HG03066 (cell line): ENCODE results near the gene PPP2R5C.

Experiments
- ATAC-seq: cut with Tn5 transposase; IDR thresholded peaks from one replicate; pipeline ENCODE4 v1.9.1; 2021; ENCODE audit warnings: low read depth; ENCODE audit not compliant: unreplicated experiment

The PPP2R5C gene

DNA sequence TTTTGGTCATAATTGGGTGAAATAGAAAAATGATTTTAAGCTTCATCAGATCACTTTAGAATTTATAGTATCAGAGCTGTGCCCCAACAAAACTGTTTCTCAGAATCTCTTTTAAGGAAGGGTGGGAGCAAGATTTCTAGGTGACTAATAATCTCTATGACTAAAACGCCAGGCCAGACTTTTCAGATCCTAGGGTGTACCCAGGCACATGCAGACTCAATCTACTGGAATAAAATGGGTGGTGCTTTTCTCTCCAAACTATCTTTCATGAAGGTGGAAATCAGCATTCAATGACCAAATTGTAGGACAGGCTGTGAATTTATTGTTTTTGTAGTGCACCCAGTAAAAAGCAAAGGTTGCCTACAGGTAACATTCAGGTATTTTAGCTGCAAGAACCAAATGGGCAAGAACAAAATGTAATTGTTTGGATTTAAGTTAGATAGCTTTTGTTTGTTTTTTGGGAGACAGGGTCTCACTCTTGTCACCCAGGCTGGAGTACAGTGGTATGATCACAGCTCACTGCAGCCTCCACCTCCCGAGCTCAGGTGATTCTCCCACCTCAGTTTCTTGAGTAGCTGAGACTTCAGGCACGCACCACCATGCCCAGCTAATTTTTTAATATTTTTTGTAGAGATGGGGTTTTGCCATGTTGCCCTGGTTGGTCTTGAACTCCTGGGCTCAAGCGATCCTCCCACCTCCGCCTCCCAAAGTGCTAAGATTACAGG is 49.5 kb downstream of the PPP2R5C start:
- ATAC-seq = no peak

DNA sequence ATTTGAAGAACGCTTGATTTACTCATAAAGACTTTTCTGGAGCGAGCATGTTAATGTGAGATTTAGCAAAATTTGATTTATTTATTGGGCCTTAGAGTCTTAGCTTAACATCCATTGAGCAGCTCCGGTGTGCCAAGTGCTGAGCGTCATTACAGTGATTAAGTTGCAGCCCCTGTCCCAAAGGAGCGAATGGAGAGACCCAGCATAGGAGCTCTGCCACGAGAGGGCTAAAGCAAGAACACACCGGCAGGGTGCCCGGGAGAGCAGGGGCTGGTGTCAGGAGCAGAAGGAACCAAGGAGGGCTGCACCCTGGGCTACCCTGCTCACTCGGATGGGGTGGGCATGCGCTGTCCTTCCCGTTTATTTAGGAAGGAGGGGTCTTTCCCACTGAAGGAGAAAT is 50.6 kb downstream of the PPP2R5C start:
- no peak for ATAC-seq

DNA sequence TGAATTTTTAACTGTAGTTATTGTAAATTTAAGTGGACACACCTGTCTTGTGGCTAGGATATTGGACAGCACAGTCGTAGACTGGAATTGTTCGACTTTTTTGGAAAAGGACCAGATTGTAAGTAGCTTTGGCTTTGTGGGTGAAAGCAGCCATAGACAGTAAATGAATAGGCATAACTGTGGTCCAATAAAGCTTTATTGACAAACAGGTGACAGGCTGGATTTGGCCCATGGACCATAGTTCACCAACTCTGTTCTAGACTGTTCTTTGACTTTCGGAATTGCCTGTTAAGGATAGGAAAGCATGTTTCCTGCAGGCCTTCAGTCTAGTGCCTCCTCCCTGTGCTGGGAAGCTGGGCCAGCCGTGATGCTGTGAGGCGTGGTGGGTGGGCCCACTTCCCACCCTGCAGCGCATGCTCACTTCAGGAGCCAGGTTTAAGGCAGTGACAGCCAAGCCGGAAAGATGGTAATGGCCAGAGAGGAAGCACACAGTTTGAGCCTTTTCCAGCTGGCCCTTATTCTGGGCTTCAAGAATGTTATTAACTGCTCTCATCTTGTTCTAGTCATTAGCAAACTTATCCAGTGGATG is 51.8 kb downstream of the PPP2R5C start:
- ATAC-seq = no peak

DNA sequence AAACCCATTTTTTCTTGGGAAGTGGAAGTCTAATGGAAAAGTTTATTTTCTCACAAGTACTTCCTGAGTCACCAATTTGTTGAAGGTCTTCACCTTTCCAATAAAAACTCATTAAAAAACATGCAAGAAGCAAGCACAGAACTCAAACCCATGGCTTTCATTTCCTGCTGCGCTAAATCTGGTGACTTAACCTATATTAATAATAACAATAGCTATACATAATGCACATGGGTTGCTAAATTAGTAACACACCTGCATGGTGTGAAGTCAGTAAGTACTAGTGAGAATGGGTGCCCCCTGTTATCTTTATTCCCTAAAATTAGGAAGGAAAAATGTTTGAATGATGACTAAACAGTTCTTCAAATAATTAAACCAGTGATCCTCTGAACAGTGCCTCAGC is 52.3 kb downstream of the PPP2R5C start:
- no peak for ATAC-seq

DNA sequence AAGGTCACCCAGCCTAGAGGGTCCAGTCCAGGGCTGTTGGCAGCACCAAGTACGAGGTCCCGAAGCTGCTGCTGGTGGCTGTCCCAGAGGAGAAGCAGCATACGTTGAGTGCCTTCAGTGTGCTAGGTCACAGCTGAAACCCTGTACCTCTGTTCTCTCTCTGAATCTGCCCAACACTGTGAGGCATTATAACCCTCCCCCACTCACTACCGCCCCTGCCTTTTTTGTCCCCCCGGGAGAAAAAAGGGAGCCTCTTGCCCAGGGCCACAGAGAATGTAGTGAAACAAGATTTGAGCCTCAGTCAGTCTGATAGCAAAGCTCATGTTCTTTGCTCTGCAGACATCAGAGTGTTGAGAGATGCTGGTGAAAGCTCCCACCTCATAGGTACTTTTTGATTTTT is 53.4 kb downstream of the PPP2R5C start:
- ATAC-seq = no peak

DNA sequence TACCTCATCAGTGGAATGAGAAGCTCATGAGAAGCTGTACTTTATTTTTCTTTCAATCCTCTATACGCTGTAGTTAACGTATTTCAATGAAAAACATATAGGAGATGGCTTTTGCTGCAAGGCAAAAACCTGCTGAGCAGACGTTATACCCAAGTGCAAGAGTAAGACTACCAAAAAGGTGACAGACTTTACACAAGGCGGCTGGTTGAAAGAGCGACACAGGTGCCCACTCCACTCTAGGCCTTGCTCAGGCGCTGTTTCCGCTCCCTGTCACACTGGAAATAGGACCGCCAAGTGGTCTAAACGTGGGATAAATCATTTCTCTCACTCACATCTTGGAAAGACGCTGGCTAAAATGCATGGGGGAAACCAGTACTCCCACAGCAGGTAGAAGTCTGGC is 54.5 kb downstream of the PPP2R5C start:
- no peak for ATAC-seq

DNA sequence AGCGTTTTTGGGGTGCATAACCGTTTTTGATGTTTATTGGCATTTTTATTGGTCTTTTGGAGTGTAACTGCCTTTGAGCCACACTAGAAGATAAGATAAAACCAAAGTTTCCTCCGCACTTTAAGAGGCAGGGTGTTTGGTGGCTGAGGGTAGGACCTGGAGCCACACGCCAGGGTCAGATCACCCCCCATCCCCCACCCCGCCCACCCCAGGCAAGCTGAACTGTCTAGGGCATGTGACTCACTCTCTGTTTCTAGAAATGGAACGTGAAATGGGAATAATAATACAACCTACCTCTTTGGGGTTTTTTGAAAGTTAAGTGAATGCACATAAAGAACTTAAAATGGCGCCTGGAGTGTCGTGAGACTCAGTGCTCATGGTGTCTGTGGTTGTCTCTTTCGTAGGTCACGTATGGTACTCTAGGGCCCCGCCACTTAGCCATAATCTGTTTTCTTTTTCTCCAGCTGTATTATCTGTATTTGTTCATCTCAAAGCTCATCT is 56.0 kb downstream of the PPP2R5C start:
- ATAC-seq = no peak

DNA sequence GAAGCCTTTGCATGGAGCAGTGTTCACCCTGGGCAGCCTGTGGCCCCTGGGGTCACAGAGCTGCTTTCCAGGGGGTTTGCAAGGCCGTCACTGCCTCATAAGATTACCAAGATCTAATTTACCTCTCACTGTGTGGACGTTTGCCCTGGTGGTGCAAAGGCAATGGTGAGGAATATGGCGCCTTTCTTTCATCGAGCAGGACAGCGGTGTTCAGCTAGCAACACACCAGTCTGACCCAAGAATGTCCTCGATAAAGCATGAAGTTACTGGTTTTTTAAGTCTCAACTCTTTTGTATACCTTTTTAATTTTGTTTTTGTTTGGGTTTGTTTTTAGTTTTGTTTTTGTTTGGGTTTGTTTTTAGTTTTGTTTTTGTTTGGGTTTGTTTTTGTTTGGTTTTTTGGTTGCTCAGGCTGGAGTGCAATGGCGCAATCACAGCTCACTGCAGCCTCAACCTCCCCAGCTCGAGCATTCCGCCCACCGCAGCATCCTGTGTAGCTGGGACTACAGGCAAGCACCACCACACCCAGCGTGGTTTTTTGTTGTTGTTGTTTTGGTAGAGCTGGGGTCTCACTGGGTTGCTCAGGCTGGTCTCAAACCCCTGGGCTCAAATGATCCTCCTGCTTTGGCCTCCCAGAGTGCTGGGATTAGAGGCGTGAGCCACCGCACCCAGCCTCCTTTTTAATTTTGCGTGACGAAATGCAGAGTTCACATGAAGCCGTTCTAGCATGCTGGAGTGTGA is 57.9 kb downstream of the PPP2R5C start:
- no peak for ATAC-seq

DNA sequence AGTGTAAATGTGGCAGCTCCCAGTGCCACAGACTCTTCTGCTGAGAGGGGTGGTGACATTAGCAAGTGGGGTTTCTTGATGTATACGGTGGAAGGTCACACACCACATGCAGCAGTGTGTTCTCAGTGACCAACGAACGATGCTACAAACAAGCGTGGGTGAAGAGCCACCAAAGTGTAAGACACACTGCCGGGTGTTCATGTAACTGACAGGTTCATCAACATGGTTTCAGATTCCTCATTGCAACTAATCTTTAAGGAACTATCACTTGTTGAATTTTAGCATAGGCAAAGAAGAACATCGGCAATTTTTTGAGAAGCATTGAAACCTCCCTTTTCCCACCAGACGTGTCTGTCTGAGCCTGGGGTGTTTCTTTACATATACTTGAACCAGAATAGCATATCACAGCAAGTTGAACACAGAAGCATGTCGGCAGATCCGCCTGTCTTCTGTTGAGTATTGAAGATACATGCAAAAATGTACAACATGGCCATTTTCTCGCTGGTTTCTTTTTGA is 58.8 kb downstream of the PPP2R5C start:
- no peak for ATAC-seq

DNA sequence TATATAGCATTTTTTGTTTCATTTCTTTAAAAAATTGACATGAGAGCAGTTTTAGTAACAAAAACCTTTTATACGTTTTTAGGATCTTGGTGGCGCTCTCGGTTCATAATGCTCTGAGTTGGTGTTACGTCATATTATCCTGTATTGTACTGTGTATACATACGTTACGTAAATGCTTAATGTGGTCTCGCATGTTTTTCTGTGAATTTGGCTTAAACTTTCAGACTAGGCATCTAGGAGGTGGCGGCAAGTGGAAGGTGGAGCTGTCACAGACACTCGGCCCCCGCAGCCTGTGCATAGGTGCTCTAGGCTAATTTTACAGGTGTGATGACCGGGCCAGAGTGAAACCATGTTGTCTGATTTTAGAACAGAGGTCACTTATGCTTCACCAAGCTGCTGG is 60.0 kb downstream of the PPP2R5C start:
- no peak for ATAC-seq

DNA sequence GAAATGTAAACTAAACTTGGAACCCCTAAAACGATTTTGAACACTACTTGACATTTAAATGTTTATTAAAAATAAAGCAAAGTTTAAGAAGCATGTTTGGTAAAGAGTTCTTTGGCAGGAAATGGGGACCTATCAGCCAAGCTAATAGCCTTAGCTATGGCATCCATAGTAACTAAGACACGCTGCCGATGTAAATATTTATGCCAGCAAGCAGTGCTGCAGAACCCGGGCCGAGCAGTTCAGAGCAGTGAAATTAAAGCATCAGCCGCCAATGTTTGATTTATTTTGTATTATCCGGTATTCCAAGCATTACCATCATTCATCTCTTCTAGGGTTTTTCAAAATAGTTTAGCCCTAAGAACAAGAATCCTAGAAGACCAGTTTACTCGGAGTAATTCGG is 61.6 kb downstream of the PPP2R5C start:
- no peak for ATAC-seq

DNA sequence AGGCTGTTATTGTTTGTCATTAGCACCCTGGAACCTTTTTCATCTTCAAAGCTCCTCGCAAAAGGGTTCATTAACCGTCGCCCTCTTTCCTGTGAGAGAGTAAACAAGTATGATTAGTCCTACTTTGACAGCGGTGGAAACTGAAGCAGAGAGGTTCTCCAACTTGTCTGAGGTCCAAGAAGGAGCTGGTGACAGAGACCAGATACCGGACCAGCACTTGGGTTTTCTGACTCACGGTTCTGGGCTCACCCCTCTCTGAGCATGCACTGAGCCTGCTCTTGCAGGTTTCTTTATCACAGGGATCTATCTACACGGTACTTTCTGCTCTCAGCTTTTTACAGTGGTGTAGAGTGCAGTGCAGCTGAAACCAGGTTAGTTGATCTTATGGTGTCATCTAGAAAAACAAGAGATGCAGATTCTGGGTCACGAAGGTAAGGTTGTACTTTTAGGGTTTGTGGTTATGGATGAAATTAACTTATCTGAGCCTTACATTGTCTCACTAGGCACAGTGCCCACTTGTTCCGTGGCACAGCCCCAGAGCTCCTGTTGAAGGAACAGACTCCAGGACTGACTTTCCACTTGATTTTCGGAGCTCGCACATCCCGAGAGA is 62.1 kb downstream of the PPP2R5C start:
- no peak for ATAC-seq

DNA sequence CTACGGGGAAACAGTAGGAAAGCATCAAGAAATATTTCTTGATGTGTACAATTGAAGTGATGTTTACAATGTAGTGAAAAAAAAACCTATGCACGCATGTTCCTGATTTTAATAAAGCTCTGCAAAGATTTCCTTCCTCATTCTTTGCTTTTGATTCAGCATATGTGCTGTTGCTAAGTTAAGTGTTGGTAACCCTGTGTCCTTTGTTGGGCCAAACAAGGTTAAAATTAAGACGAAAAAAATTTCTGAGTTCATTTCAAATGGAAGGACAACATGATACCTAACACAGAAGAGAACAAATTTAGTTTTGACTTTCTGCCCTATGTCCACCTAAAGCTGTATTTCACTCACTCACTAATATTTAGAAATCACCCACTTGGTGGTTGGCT is 62.8 kb downstream of the PPP2R5C start:
- ATAC-seq = no peak

DNA sequence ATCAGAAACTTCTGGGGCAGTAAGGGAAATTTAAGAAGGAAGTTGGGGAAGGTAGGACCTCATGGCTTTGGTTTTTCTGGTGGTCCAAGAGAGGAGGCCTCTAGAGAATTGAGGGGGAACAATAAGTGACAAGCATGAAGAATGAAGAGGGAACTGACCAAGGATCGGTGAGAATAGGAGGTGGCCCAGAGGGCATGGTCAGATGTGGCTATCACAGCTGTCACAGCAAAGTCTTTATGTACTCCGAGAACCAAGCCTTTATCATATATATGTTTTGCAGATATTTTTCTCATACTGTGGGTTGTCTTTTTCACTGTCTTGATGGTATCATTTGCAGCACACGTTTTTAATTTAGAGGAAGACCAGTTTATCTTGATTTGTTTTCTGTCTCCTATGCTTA is 64.3 kb downstream of the PPP2R5C start:
- ATAC-seq = no peak

DNA sequence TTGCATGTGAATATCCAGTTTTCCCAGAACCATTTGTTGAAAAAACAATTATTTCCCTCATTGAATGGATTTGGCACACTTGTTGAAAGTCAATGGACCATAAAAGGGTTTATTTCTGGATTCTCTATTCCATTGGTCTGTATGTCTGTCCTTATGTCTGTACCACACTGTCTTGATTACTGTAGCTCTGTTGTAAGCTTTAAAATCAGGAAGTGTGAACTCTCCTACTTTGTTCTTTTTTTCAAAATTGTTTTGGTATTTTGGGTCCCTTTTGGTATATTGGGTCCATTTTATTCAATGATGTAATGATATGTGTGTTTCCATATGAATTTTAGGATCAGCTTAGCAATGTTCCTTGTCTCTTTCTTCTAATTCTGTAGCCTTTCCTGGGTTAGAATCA is 64.8 kb downstream of the PPP2R5C start:
- no peak for ATAC-seq

DNA sequence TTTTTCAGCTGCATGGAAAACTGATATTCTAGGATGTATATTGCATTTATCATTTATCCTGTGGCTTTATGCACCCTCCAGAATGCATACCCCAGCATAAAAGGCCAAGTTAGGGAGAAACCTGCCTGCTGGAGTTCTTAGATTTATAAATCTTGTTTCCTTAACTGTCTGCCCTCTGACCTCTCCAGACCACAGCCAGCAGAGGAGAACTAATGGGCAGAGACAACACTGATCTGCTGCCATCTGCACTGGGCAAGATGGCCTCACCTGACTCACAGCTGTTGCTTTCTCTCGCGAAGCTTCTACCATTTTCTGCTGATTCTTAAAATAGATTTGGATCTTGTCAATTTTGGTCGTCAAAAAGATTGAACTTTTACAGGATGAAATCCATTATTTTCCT is 65.8 kb downstream of the PPP2R5C start:
- no peak for ATAC-seq

DNA sequence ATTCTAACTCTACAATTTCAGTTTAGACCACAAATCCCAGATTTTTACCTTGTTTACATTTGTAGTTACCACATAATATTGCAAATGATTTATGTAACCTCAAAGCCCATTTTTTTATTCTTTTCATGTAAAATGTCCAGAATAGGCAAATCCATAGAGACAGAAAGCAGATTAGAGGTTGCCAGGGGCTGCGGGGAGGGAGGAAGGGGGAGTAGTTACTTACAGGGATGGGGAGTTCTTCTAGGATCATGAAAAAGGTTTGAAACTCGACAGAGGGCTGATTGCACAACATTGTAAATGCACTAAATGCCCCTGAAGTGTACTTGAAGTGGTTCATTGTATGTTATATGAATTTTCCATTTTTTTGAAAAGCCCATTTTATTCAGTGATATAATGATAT is 66.5 kb downstream of the PPP2R5C start:
- ATAC-seq = no peak

DNA sequence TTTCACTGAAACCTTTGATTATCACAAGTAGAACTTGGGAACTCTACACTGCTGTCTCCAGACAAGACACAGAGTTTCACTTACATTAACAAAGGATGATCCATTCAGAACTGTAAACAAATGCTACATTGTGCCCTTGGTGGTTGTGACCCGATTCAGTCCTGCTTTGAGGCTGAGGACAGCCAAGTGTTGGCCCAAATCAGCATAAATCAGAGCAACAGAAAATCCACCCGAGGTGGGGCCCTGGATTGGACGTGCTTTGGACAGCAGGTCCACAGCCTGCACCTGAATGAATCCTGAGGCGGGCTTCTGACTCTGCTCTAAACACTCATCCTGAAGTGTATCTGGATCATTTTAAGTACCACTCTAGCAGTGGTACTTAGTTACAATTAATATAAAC is 68.8 kb downstream of the PPP2R5C start:
- ATAC-seq = no peak

DNA sequence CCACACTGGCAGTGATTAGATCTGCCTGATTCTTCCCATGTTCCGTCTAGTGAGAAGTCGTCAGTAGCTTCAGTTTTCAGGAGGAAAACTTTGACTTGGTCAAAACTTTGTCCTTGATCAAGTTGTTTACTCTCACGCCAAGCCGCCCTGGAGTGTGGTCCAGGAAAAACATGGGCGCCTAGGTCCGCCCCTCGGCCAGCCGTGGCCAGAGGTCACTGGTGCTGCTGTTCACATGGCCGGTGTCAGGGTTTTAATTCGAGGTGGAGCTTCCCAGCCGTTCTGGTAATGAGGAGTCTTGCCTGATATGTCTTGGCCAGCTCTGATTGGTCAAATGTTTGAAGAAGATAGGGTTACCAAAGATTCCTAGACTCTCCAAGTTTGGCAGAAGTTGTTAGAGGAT is 71.5 kb downstream of the PPP2R5C start:
- ATAC-seq = no peak

DNA sequence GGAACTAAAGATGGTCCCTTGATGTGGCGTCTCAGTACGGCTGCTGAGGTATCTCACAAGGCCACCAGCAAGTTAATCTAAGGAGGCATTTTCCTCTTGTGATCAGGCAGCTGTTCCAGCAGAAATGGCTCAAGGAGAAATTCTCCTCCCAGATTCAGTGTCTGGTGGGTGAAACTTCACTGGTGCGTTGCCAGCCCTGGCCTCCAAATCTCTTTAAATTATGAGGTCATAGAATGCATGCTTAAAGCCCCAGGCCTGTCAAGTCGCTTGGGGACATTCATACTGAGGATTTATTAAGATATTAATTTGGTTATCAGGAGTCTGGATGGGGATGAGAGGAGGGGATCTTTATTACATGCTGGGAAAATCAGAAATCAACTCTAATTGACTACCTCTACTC is 72.9 kb downstream of the PPP2R5C start:
- no peak for ATAC-seq
